Liver (tissue), 9 donors: ENCODE data around the gene BRF1. TPM values are rescaled to one million over a fixed set of nuclear protein-coding genes. Genes with fewer than 3 reads are reported as not detected.

Experiments used
- DNase-seq: peaks from one replicate; pipeline ENCODE4 v3.0.0-alpha.2; 2017; ENCODE audit warnings: low spot score
- H3K27ac ChIP-seq, 2 donors: one replicate each; pipeline ENCODE4 v1.7.0; 2013; ENCODE audit warnings: inconsistent platforms in 2 of 2, low read length in 2 of 2, control low read depth in 1 of 2, low read depth in 1 of 2, mild to moderate bottlenecking in 1 of 2
- H3K27me3 ChIP-seq, 4 donors: one replicate each; pipeline versions ENCODE4 v1.6.1 to v1.7.0; 2013; ENCODE audit warnings: low read length in 3 of 4, inconsistent platforms in 1 of 4, mild to moderate bottlenecking in 1 of 4, moderate library complexity in 1 of 4; ENCODE audit not compliant: control insufficient read depth in 4 of 4, insufficient read depth in 4 of 4
- H3K36me3 ChIP-seq, 4 donors: one replicate each; pipeline versions ENCODE4 v1.6.1 to v1.7.0; 2013; ENCODE audit warnings: low read length in 3 of 4, mild to moderate bottlenecking in 3 of 4, low read depth in 1 of 4, moderate library complexity in 1 of 4; ENCODE audit not compliant: control insufficient read depth in 4 of 4, insufficient read depth in 3 of 4
- H3K4me1 ChIP-seq, 4 donors: one replicate each; pipeline versions ENCODE4 v1.6.1 to v1.7.0; 2013; ENCODE audit warnings: low read length in 3 of 4, mild to moderate bottlenecking in 3 of 4, moderate library complexity in 1 of 4; ENCODE audit not compliant: control insufficient read depth in 4 of 4, insufficient read depth in 4 of 4
- H3K4me3 ChIP-seq, 3 donors: one replicate each; pipeline versions ENCODE4 v1.6.1 to v1.7.0; 2013; ENCODE audit warnings: low read length in 3 of 3, control low read depth in 1 of 3, low read depth in 1 of 3, mild to moderate bottlenecking in 1 of 3
- H3K9ac ChIP-seq, 2 donors: one replicate each; pipeline ENCODE4 v1.7.0; 2013; ENCODE audit warnings: low read length in 2 of 2, mild to moderate bottlenecking in 2 of 2, moderate library complexity in 2 of 2, control low read depth in 1 of 2, low read depth in 1 of 2
- H3K9me3 ChIP-seq, 4 donors: one replicate each; pipeline versions ENCODE4 v1.6.1 to v1.7.0; 2013; ENCODE audit warnings: low read length in 3 of 4; ENCODE audit not compliant: control insufficient read depth in 4 of 4
- EGR1 ChIP-seq, 2 donors: IDR thresholded peaks; 2 replicates each; pipeline ENCODE4 v1.6.1; 2016 to 2018; ENCODE audit warnings: antibody characterized with exemption in 2 of 2, low read depth in 2 of 2
- FOXA1 ChIP-seq: IDR thresholded peaks from 2 replicates; pipeline ENCODE4 v1.6.1; 2016; ENCODE audit warnings: antibody characterized with exemption
- FOXA2 ChIP-seq: IDR thresholded peaks from 2 replicates; pipeline ENCODE4 v1.6.1; 2016; ENCODE audit warnings: antibody characterized with exemption
- GABPA ChIP-seq, 2 donors: IDR thresholded peaks in 1 of 2; conservative IDR thresholded peaks in 1 of 2; 2 replicates each; pipeline ENCODE4 v1.6.1; 2016; ENCODE audit warnings: antibody characterized with exemption in 2 of 2, mild to moderate bottlenecking in 1 of 2, moderate library complexity in 1 of 2
- HNF4A ChIP-seq, 2 donors: conservative IDR thresholded peaks; 2 replicates each; pipeline ENCODE4 v1.6.1; 2016; ENCODE audit warnings: antibody characterized with exemption in 2 of 2, mild to moderate bottlenecking in 2 of 2
- HNF4G ChIP-seq: IDR thresholded peaks from 2 replicates; pipeline ENCODE4 v1.6.1; 2016; ENCODE audit warnings: antibody characterized with exemption
- NR2F2 ChIP-seq: IDR thresholded peaks from 2 replicates; pipeline ENCODE4 v1.6.1; 2016; ENCODE audit warnings: antibody characterized with exemption
- RAD21 ChIP-seq, 2 donors: IDR thresholded peaks; 2 replicates each; pipeline ENCODE4 v1.6.1; 2016; ENCODE audit warnings: antibody characterized with exemption in 2 of 2, mild to moderate bottlenecking in 2 of 2
- RXRA ChIP-seq, 2 donors: IDR thresholded peaks; 2 replicates each; pipeline ENCODE4 v1.6.1; 2017 to 2018; ENCODE audit warnings: antibody characterized with exemption in 2 of 2, mild to moderate bottlenecking in 1 of 2
- SP1 ChIP-seq: IDR thresholded peaks from 2 replicates; pipeline ENCODE4 v1.6.1; 2018; ENCODE audit warnings: antibody characterized with exemption, mild to moderate bottlenecking
- TAF1 ChIP-seq: conservative IDR thresholded peaks from 2 replicates; pipeline ENCODE4 v1.6.1; 2016; ENCODE audit warnings: antibody characterized with exemption, mild to moderate bottlenecking
- YY1 ChIP-seq: IDR thresholded peaks from 2 replicates; pipeline ENCODE4 v1.6.1; 2016; ENCODE audit warnings: antibody characterized with exemption, mild to moderate bottlenecking
- WGBS: extraction: QIAGEN DNeasy Blood & Tissue Kit; methylation state at CpG from one replicate; pipeline ENCODE4 v1.1.7; 2013; 5-methylcytosine and 5-hydroxymethylcytosine counted together
- polyA plus RNA-seq, 2 donors: library from polyadenylated mRNA; stranded (reverse) in 1 of 2; unstranded in 1 of 2; fragments of 200-250 nt in 1 of 2; fragments of >200 nt in 1 of 2; fragmentation: Nextera tagmentation in 1 of 2; extraction: Ambion mirVana in 1 of 2; gene quantifications; one replicate each; pipeline versions ENCODE4 v1.2.1 to v1.2.3, GENCODE V29; 2013 to 2015
- total RNA-seq, 2 donors: library from RNA; depleted of rRNA; stranded (reverse); fragments of >200 nt; gene quantifications; one replicate each; pipeline ENCODE4 v1.2.3, GENCODE V29; 2014
- TF ChIP-seq, protein P1 (sequence below): IDR thresholded peaks from 2 replicates; pipeline ENCODE4 v1.6.1; 2016; ENCODE audit warnings: antibody characterized with exemption
- TF ChIP-seq, protein P2 (sequence below): IDR thresholded peaks from 2 replicates; pipeline ENCODE4 v1.6.1; 2016; ENCODE audit warnings: antibody characterized with exemption
- TF ChIP-seq, protein P3 (sequence below): IDR thresholded peaks from 2 replicates; pipeline ENCODE4 v1.6.1; 2016; ENCODE audit warnings: antibody characterized with exemption
- TF ChIP-seq, protein P4 (sequence below): IDR thresholded peaks from 2 replicates; pipeline ENCODE4 v1.6.1; 2016; ENCODE audit warnings: antibody characterized with exemption, mild to moderate bottlenecking
- TF ChIP-seq, protein P5 (sequence below): fragments of 150-350 bp; IDR thresholded peaks from 2 replicates; pipeline ENCODE4 v1.5.1; 2017; ENCODE audit warnings: improper control_type of control experiment, low read depth, low read length; ENCODE audit not compliant: missing input control
- donor health status: healthy.
- donor health status: healthy.
- donor health status: healthy.
- donor health status: healthy.
- donor health status: healthy.

BRF1 gene
- total and polyA plus RNA-seq, 4 donors: 4.6 to 24.1 (median 10.6) TPM

DNA sequence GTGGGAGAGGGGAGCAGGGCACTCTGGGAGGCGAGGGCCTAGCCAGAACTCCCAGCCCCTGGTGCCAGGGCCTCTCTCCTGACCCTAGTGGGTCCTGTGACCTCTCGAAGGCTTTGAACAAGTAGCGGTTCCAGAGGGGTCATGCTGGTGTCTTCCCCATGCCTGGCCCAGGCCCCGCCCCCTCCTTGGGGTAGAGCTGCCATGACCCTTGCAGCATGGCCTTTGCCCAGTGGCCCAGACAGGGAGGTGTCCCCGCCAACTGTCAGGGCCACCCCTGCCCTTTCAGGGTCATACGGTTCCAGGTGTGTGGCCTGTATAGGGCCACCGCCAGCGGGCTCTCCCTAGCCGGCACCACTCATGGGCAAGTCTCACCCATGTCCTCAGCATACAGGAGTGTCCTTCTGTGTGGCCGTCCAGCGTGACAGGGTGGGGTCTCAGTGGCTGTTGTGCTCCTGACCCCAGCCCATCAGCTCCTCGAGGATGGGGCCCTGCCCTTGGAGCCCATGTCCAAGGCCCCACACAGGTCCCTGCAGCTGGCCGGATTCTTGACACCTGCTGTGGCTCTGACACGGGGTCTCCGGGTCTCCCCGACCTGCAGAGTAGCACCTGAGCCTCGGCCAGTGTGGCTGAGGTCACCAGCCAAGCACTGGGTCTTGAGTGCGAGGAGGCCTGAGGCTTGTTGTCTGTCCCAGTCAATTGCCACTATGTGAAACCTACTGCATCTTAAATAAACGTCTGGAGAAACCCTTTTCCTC lies 48.3 kb upstream of the BRF1 start:
- no peaks in the 10 kb centered on the region for H3K9me3 ChIP-seq
- H3K4me3 ChIP-seq: no peak overlapping the region
- H3K36me3 ChIP-seq: peaks cover 0 to 2% (median 0%) of the 10 kb centered on the region in 4 donors
- 92% methylated on average over 19 of the region's 19 CpGs for WGBS
- H3K27me3 ChIP-seq: no peaks in the 10 kb centered on the region
- peaks cover 0 to 13% (median 2%) of the 10 kb centered on the region in 4 donors for H3K4me1 ChIP-seq
- no peak overlapping the region for H3K9ac ChIP-seq
- TF ChIP-seq HNF4G (no peak), SP1 (no peak), TAF1 (no peak), GABPA (IDR thresholded peaks at IDR 0.05 in 1 of 2, conservative IDR thresholded peaks at IDR 0.05 in 1 of 2) (no peak), EGR1 (IDR thresholded peaks at IDR 0.05; ENCODE audit: low read depth in 2 of 2) (no peak), YY1 (no peak), RXRA (IDR thresholded peaks at IDR 0.05) (no peak), FOXA1 (no peak), NR2F2 (no peak), FOXA2 (no peak)
- TF ChIP-seq, protein P1, sequence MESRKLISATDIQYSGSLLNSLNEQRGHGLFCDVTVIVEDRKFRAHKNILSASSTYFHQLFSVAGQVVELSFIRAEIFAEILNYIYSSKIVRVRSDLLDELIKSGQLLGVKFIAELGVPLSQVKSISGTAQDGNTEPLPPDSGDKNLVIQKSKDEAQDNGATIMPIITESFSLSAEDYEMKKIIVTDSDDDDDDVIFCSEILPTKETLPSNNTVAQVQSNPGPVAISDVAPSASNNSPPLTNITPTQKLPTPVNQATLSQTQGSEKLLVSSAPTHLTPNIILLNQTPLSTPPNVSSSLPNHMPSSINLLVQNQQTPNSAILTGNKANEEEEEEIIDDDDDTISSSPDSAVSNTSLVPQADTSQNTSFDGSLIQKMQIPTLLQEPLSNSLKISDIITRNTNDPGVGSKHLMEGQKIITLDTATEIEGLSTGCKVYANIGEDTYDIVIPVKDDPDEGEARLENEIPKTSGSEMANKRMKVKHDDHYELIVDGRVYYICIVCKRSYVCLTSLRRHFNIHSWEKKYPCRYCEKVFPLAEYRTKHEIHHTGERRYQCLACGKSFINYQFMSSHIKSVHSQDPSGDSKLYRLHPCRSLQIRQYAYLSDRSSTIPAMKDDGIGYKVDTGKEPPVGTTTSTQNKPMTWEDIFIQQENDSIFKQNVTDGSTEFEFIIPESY: no peak
- TF ChIP-seq, protein P2, sequence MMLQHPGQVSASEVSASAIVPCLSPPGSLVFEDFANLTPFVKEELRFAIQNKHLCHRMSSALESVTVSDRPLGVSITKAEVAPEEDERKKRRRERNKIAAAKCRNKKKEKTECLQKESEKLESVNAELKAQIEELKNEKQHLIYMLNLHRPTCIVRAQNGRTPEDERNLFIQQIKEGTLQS: no peak
- H3K27ac ChIP-seq: no peak overlapping the region
- DNase-seq: no peak

DNA sequence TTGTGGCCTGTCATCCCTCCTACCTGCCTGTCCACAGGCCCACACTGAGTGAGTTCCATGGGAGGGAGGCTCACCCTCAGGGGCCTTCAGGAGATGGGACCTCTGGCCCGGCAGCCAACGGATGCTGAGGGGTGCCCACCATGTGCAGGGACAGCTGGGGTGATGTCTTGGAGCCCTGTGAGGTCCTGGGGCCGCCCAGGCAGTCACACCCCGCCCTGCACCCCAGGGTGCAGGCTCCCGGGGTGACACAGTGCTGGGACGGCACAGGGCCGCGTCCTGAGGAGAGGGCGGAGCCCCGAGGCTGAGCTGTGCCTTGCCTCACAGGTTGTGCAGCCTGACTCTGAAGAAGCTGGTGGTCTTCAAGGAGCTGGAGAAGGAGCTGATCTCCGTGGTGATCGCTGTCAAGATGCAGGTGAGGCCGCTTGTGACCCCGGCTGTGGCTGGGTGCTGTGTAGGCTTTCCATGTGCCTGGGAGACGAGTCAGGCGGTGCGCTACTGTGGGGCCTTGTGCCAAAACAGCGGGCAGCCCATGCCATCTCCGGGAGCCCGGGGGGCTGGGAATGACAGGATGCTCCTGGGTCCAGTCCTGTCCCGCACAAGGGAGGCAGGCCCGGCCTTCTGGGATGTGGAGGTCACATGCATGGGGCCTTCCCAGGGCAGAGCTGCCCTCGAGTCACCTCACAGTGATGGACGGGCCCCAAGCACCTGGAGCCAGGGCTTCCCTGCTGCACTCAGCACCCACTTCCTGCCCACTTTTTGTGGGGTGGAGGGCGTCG lies 47.6 kb upstream of the BRF1 start:
- peaks cover 0 to 13% (median 2%) of the 10 kb centered on the region in 4 donors for H3K4me1 ChIP-seq
- H3K9me3 ChIP-seq: no peaks in the 10 kb centered on the region
- no peak overlapping the region for H3K27ac ChIP-seq
- H3K36me3 ChIP-seq: peaks cover 0 to 2% (median 0%) of the 10 kb centered on the region in 4 donors
- no peak for DNase-seq
- no peaks in the 10 kb centered on the region for H3K27me3 ChIP-seq
- no peak overlapping the region for H3K4me3 ChIP-seq
- TF ChIP-seq, protein P3, sequence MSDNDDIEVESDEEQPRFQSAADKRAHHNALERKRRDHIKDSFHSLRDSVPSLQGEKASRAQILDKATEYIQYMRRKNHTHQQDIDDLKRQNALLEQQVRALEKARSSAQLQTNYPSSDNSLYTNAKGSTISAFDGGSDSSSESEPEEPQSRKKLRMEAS: no peak
- no peak for TF ChIP-seq FOXA2
- no peak for TF ChIP-seq HNF4G
- TF ChIP-seq FOXA1: no peak
- no peak for TF ChIP-seq RXRA (IDR thresholded peaks at IDR 0.05)
- TF ChIP-seq, protein P4, sequence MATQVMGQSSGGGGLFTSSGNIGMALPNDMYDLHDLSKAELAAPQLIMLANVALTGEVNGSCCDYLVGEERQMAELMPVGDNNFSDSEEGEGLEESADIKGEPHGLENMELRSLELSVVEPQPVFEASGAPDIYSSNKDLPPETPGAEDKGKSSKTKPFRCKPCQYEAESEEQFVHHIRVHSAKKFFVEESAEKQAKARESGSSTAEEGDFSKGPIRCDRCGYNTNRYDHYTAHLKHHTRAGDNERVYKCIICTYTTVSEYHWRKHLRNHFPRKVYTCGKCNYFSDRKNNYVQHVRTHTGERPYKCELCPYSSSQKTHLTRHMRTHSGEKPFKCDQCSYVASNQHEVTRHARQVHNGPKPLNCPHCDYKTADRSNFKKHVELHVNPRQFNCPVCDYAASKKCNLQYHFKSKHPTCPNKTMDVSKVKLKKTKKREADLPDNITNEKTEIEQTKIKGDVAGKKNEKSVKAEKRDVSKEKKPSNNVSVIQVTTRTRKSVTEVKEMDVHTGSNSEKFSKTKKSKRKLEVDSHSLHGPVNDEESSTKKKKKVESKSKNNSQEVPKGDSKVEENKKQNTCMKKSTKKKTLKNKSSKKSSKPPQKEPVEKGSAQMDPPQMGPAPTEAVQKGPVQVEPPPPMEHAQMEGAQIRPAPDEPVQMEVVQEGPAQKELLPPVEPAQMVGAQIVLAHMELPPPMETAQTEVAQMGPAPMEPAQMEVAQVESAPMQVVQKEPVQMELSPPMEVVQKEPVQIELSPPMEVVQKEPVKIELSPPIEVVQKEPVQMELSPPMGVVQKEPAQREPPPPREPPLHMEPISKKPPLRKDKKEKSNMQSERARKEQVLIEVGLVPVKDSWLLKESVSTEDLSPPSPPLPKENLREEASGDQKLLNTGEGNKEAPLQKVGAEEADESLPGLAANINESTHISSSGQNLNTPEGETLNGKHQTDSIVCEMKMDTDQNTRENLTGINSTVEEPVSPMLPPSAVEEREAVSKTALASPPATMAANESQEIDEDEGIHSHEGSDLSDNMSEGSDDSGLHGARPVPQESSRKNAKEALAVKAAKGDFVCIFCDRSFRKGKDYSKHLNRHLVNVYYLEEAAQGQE: no peak
- no peak for TF ChIP-seq NR2F2
- TF ChIP-seq HNF4A (conservative IDR thresholded peaks at IDR 0.05): no peak
- TF ChIP-seq RAD21 (IDR thresholded peaks at IDR 0.05): no peak
- TF ChIP-seq, protein P1: no peak
- no peak for TF ChIP-seq YY1
- TF ChIP-seq EGR1 (IDR thresholded peaks at IDR 0.05; ENCODE audit: low read depth in 2 of 2): no peak
- TF ChIP-seq, protein P5, sequence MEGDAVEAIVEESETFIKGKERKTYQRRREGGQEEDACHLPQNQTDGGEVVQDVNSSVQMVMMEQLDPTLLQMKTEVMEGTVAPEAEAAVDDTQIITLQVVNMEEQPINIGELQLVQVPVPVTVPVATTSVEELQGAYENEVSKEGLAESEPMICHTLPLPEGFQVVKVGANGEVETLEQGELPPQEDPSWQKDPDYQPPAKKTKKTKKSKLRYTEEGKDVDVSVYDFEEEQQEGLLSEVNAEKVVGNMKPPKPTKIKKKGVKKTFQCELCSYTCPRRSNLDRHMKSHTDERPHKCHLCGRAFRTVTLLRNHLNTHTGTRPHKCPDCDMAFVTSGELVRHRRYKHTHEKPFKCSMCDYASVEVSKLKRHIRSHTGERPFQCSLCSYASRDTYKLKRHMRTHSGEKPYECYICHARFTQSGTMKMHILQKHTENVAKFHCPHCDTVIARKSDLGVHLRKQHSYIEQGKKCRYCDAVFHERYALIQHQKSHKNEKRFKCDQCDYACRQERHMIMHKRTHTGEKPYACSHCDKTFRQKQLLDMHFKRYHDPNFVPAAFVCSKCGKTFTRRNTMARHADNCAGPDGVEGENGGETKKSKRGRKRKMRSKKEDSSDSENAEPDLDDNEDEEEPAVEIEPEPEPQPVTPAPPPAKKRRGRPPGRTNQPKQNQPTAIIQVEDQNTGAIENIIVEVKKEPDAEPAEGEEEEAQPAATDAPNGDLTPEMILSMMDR: no peak
- TF ChIP-seq SP1: no peak
- TF ChIP-seq, protein P2: no peak
- H3K9ac ChIP-seq: no peak overlapping the region
- 92% methylated on average over 26 of the region's 26 CpGs for WGBS
